ENCODE results near the gene ID3. TPM values are rescaled to one million over a fixed set of nuclear protein-coding genes. Genes with fewer than 3 reads are reported as not detected.

ID3 gene
- total and polyA plus RNA-seq, 9 of the 15 experiments (the other 6 are each of a cell fraction or from before 2014, with no cell fraction given): 6.8 to 59.8 (median 23.5) TPM

DNA sequence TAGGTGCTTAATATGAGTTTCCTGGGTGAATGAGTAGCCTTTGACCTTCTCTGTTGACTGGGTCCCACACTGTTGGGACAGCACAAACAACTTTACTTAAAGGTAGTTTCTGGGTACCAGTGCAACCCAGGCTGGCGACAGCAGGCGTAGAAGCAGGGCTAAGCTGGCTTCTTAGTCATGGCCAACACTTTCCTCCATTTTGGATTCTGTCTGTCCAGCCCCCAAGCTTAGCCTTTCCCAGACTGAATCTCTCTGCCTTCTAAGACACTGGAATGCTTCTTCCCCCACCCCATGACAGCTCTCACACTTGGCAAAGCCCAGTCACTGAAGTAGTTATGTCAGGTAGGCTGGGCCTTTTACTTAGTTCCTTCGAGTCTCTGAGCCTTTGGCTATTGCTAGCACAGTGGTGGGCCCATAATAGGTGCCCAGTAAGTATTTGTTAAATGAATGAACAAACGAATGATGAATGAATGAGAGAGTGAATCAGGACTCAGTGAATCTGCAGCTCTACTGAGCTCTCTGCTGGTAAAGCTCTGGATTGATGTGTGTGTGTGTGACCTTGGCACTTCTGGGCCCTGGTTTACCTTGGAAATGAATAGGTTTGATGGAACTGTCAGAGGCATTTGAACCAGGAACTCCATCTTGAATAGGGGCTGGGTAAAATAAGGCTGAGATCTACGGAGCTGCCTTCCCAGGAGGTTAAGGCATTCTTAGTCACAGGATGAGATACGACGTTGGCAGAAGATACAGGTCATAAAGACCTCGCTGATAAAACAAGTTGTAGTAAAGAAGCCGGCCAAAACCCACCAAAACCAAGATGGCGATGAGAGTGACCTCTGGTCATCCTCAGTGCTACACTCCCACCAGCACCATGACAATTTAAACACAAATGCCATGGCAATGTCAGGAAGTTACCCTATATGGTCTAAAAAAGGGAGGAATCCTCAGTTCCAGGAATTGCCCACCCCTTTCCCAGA, 37.4 kb upstream of the ID3 start (continued):
- TF ChIP-seq, protein P1, sequence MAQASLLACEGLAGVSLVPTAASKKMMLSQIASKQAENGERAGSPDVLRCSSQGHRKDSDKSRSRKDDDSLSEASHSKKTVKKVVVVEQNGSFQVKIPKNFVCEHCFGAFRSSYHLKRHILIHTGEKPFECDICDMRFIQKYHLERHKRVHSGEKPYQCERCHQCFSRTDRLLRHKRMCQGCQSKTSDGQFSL (CRISPR knock-in tag; IDR thresholded peaks at IDR 0.05): no peak
- TF ChIP-seq, protein P1 (tag; IDR thresholded peaks at IDR 0.05): peak in 1 of 2 experiments; percentile 75; a peak in 2 of 4 replicates
- TF ChIP-seq ILK (tag; IDR thresholded peaks at IDR 0.05; ENCODE audit: borderline replicate concordance, low read depth) (0 out of 2 replicates have a peak, but pooled peaks have one; percentile 55), ETS2 (tag; IDR thresholded peaks at IDR 0.05; ENCODE audit: borderline replicate concordance, poor library complexity, severe bottlenecking) (peak; percentile 72), NFYB (IDR thresholded peaks at IDR 0.05; ENCODE audit: extremely low read depth, insufficient read length) (no peak), ZBTB17 (CRISPR knock-in tag; IDR thresholded peaks at IDR 0.05) (peak; percentile 77; the same call in 1 of the 2 replicates), ZFP1 (CRISPR knock-in tag; IDR thresholded peaks at IDR 0.05) (no peak), MEIS2 (IDR thresholded peaks at IDR 0.05; ENCODE audit: partially characterized antibody) (peak; percentile 20), U2AF1 (optimal IDR thresholded peaks at IDR 0.05; ENCODE audit: low read depth, low read length) (no peak), FOXJ3 (CRISPR knock-in tag; IDR thresholded peaks at IDR 0.05) (0 out of 2 replicates have a peak, but pooled peaks have one; percentile 51)
- TF ChIP-seq, protein P2, sequence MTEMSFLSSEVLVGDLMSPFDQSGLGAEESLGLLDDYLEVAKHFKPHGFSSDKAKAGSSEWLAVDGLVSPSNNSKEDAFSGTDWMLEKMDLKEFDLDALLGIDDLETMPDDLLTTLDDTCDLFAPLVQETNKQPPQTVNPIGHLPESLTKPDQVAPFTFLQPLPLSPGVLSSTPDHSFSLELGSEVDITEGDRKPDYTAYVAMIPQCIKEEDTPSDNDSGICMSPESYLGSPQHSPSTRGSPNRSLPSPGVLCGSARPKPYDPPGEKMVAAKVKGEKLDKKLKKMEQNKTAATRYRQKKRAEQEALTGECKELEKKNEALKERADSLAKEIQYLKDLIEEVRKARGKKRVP (CRISPR knock-in tag; IDR thresholded peaks at IDR 0.05): peak; percentile 56
- TF ChIP-seq, protein P3, sequence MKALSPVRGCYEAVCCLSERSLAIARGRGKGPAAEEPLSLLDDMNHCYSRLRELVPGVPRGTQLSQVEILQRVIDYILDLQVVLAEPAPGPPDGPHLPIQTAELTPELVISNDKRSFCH (CRISPR knock-in tag; IDR thresholded peaks at IDR 0.05): no peak
- TF ChIP-seq, protein P3 (tag; IDR thresholded peaks at IDR 0.05): peak; percentile 92
- TF ChIP-seq, protein P4, sequence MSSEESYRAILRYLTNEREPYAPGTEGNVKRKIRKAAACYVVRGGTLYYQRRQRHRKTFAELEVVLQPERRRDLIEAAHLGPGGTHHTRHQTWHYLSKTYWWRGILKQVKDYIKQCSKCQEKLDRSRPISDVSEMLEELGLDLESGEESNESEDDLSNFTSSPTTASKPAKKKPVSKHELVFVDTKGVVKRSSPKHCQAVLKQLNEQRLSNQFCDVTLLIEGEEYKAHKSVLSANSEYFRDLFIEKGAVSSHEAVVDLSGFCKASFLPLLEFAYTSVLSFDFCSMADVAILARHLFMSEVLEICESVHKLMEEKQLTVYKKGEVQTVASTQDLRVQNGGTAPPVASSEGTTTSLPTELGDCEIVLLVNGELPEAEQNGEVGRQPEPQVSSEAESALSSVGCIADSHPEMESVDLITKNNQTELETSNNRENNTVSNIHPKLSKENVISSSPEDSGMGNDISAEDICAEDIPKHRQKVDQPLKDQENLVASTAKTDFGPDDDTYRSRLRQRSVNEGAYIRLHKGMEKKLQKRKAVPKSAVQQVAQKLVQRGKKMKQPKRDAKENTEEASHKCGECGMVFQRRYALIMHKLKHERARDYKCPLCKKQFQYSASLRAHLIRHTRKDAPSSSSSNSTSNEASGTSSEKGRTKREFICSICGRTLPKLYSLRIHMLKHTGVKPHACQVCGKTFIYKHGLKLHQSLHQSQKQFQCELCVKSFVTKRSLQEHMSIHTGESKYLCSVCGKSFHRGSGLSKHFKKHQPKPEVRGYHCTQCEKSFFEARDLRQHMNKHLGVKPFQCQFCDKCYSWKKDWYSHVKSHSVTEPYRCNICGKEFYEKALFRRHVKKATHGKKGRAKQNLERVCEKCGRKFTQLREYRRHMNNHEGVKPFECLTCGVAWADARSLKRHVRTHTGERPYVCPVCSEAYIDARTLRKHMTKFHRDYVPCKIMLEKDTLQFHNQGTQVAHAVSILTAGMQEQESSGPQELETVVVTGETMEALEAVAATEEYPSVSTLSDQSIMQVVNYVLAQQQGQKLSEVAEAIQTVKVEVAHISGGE (CRISPR knock-in tag; IDR thresholded peaks at IDR 0.05): peak in 1 of 3 experiments; percentile 75; a peak in 2 of 6 replicates
- TF ChIP-seq, protein P5, sequence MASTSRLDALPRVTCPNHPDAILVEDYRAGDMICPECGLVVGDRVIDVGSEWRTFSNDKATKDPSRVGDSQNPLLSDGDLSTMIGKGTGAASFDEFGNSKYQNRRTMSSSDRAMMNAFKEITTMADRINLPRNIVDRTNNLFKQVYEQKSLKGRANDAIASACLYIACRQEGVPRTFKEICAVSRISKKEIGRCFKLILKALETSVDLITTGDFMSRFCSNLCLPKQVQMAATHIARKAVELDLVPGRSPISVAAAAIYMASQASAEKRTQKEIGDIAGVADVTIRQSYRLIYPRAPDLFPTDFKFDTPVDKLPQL (IDR thresholded peaks at IDR 0.05; ENCODE audit: extremely low read depth, insufficient read length): no peak
- TF ChIP-seq, protein P6, sequence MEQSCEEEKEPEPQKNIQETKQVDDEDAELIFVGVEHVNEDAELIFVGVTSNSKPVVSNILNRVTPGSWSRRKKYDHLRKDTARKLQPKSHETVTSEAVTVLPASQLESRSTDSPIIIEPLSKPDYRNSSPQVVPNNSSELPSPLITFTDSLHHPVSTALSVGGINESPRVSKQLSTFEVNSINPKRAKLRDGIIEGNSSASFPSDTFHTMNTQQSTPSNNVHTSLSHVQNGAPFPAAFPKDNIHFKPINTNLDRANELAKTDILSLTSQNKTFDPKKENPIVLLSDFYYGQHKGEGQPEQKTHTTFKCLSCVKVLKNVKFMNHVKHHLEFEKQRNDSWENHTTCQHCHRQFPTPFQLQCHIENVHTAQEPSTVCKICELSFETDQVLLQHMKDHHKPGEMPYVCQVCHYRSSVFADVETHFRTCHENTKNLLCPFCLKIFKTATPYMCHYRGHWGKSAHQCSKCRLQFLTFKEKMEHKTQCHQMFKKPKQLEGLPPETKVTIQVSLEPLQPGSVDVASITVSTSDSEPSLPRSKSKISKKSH (CRISPR knock-in tag; IDR thresholded peaks at IDR 0.05): no peak
